NCI-H2107 treated with DMSO at 0.1 percent for 48 hours (cell line): ENCODE data around the gene NOC4L.

ENCODE experiments used
- DNase-seq: peaks from one replicate; lab custom pipeline; 2025; ENCODE audit not compliant: unreplicated experiment; lab: John Stamatoyannopoulos, UW

Gene NOC4L

GRCh38 chr12:132196038-132196872 is 52.0 kb downstream of the NOC4L start:
- peak; percentile 80 for DNase-seq

GRCh38 chr12:132196873-132197390 is 52.7 kb downstream of the NOC4L start:
- no peak for DNase-seq

- no peak for DNase-seq
These were observed 53.5 kb downstream of the NOC4L start for GRCh38 chr12:132197581-132198354.

- no peak for DNase-seq
These were observed 54.8 kb downstream of the NOC4L start for GRCh38 chr12:132199101-132199500.

- DNase-seq, result no peak
These were observed 55.5 kb downstream of the NOC4L start for GRCh38 chr12:132199526-132200319.

- no peak for DNase-seq
These were observed 56.5 kb downstream of the NOC4L start for GRCh38 chr12:132200800-132201199.

GRCh38 chr12:132201391-132202120 is 57.3 kb downstream of the NOC4L start:
- DNase-seq, result no peak
